PC-9 (cell line): ENCODE results near the gene GPS2.

Source experiments
- CTCF ChIP-seq: fragments of 200-600 bp; sonication (generic); conservative IDR thresholded peaks from 2 replicates; pipeline ENCODE4 v1.6.1; 2017; ENCODE audit warnings: mixed run types, antibody characterized with exemption, mild to moderate bottlenecking, moderate library complexity
- EZH2 ChIP-seq: fragments of 200-600 bp; sonication (generic); IDR thresholded peaks from 2 replicates; pipeline ENCODE4 v1.8.0; 2017; ENCODE audit warnings: antibody characterized with exemption, low read depth

GRCh38 chr17:7296189-7296861 lies 18.8 kb downstream of the GPS2 start:
- peak; percentile 95 for TF ChIP-seq CTCF
- no peak for TF ChIP-seq EZH2
